Inferior parietal cortex (tissue), 1 donor: ENCODE measurements around the gene FGF12.

ENCODE experiments used
- DNase-seq: peaks from one replicate; pipeline ENCODE4 v3.0.0-alpha.2; 2016; ENCODE audit errors: extremely low spot score

FGF12 gene

DNA sequence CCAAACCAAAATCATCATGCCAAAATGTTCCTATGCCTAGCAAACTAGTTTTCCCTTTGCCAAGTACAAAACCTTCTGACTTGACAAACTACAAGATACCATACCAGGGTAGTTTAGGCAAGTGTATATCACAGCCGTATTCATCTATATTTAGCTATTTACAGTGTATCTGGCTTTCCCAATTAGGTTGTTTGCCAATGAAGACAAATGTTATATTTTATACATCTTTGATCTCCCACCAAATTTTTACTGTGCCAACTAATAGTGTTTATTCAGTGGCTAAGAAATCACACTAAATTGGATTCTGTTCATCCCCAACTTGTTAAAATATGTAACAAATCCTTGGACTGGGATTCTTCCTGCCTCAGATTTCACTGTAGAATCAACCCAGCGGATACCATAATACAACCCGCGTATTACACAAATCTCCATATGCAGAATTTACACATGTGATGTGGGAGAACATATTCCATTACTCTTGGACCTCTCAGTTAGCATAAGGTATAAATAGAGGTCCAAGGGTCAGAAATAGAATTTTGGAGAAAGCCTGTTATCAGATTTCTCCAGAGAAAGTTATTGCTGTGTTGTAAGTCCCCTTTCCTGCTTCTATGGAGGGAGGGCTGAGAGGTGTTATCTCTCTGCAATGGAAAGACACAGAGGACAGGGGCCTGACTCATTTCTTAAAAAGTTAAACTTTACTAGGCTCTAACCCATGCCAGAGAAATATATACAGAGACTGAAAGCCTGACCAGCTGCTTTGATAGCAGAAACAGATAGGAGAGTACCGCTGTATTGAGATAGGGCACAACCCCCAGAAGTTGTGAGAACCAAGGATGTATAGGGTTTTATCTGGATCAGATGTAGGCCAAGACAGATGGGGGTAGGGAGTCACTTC lies 467.0 kb downstream of the FGF12 start:
- DNase-seq, result no peak

- no peak for DNase-seq
Measured at GRCh38 chr3:192259661-192260060, 467.7 kb downstream of the FGF12 start.

GRCh38 chr3:192258721-192259120 lies 468.6 kb downstream of the FGF12 start:
- no peak for DNase-seq

DNA sequence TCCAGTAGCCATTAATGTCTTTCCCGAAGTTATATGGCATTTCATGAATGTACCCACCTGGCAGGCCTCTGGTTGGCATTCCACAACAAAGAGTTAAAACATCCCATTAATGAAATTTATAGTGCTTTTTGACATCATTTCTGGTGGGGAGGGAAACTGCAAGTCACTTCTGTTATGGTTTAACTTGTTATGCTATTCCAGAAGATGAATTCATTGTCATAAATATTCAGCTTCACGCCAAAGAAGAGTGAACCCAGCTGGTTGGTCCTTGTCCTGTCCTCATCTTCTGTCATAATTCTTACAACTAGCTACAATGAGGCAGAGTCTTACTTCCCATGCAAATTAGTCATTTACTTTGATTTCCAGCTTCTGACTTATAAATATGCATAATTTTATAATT lies 471.5 kb downstream of the FGF12 start:
- no peak for DNase-seq

GRCh38 chr3:192253138-192253887 lies 474.0 kb downstream of the FGF12 start:
- no peak for DNase-seq

GRCh38 chr3:192249516-192249915 lies 477.8 kb downstream of the FGF12 start:
- no peak for DNase-seq

GRCh38 chr3:192246847-192247559 lies 480.3 kb downstream of the FGF12 start:
- DNase-seq, result no peak

- no peak for DNase-seq
Measured at GRCh38 chr3:192244591-192244990, 482.8 kb downstream of the FGF12 start.

DNA sequence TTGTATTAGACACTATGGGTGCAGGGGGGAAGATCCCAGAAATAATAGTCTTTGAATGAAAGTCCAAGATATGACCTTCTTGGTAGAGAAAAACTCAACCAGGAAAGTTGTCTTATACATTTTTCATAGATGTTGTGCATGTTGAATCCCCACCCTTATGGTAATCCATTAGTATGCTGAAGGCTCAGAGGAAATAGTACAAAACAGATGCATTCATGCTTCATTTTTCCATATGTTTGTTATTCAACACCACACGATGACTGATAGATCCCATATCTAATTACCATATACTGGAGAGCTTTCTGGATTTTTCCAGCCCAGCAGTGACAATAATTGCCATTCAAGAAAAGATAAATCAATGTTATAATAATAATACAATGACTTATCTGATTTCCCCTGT lies 487.4 kb downstream of the FGF12 start:
- DNase-seq, result no peak

DNA sequence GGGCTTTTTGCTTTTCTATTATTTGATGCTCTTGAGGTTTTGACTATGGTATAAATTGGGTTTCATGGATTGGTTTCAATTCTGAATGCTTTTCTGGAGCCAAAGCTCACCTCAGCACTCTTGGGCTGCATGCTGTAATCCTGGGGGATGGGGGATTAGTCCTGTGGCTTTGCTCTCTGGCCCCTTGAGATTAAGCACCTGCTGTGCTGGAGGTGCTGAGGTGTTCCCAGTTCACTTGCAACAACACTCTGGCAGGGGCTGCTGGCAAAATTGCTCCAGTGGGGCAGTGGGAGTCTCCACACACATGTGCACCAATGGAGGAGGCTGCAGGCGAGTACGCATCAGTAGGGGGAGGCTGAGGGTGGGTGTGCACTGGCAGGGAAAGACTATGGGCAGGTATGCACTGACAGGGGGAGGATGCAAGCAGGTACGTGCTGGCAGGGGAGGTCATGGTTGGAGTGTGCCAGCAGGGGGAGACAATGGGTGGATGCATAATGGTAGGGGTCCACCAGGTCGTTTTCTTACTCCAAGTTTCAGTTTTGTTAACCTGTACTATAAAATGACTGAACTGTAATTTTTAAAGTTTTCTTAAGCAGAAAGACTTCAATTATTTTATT lies 489.2 kb downstream of the FGF12 start:
- DNase-seq, result no peak

GRCh38 chr3:192229866-192230265 lies 497.5 kb downstream of the FGF12 start:
- no peak for DNase-seq

DNA sequence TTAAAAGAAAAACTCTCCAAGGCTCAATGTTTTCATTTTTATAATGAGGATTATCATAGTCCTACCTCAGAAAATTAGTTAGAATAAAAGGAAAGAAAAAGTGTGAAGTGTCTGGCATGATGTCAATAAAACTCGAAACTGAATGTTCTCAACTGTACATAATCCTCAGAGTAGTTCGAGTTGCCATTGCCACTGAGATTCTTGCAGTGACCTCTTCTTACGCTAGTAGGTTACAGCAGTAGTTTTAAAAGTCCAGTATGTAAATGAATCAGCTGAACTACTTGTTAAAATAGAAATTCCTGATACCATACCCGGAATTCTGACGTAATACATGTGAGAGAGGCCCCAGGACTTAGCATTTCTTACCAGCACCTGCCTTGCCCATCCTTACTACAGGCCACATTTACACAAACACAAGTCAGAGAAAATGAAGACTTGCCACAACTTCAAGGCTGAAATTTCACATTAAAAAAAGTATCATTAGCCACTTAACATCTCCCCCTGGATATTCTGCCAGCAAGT lies 502.6 kb downstream of the FGF12 start:
- DNase-seq, result no peak

DNA sequence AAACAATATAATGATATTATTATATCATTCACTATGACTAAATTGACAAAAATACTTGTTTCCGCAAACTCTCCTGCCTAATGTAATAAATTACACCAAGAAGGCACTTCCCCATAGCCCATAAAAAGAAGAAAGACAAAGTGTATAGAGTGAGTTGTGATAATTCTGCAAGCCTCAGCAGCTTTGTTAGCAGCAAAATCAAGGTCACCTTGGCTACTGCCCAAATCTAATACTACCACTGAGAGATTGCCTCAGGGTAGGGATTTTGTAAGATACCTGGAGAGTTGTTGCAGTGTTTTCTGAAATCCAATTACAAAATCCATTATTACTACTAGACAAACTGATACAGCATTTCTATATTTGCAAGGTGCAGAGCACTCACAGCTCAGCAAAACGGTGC lies 503.5 kb downstream of the FGF12 start:
- no peak for DNase-seq

DNA sequence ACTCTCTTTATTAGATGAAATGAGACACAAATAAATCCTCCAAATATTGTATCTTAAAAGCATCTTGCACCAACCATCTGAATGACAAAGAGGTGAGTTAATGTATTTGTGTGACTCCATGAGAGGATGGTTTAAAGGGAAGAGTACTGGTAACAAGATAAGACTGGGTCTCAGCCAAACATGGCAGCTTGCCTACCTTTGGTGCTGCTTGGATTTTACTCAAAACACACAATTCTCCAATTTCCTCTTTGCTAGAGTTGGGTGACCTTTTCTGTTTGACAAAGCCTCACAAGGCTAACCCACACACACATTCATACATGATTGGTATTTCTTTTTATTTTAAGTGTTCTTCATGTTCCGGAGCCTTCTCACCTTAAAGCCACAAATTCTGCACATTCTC lies 506.4 kb downstream of the FGF12 start:
- no peak for DNase-seq

GRCh38 chr3:192219926-192220325 lies 507.4 kb downstream of the FGF12 start:
- DNase-seq, result no peak

DNA sequence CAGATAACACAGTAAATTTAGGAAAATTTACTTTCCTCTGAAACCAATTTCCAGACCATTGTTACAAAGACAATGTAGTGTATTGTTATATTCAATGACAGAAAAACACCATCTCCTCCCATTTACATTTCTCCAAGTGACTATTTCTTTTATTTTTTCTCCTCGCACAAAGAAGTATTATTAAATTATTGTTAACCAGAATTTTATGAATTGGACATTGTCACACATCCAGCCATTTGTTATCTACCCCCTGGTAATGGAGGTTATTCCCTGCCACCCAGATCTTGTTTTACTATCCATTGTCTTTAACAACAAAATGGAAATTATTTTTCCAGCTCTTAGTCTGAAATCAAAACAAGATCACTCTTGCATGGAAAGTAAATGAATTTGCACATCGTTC lies 511.3 kb downstream of the FGF12 start:
- DNase-seq, result no peak

- DNase-seq, result no peak
Measured at GRCh38 chr3:192212979-192213378, 514.4 kb downstream of the FGF12 start.

- DNase-seq, result no peak
Measured at GRCh38 chr3:192212335-192212734, 515.0 kb downstream of the FGF12 start.

- no peak for DNase-seq
Measured at GRCh38 chr3:192207651-192208050, 519.7 kb downstream of the FGF12 start.

DNA sequence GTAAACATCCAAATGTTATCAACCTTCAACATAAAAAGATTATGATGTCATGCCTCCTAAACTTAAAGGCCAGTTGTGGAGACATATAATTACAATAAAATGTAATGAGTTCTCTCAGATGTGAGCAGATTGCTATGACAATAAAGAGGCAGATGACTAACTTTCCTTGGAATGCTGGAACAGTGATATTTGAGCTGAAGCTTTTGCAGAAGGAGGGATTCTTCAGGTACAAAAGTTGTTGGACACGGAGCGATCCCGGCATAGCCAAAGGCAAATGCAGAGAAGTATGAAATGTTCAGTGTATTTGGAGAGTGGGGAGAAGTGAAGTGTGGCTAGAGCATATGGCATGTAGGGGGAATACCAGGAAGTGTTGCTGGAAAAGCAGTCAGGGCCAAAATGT lies 520.1 kb downstream of the FGF12 start:
- no peak for DNase-seq

DNA sequence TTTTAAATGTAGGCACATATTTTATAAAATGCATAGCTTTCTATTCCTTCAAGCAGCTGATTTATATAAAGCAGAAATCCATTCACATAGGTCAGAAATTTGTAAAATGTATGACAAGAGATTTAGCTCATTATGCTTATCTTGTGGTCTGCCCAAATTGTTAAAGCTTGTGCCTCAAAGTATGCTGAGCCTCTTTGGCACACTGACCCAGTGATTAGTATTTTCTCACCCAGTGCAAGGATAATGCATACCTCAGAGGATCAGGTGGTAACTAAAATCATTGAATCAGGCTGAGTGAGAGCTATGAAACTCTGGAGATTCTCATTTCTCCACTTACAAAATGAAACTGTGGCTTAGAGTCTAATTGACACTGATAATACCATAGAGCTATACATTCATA lies 533.3 kb downstream of the FGF12 start:
- no peak for DNase-seq
